ENCODE measurements around the gene ECE1.
"Not testable (repeated sequence)": the region's sequence is repeated elsewhere in the genome, so short reads cannot be mapped to it uniquely, and the experiment has no call there.

ECE1 gene

GRCh38 chr1:21225065-21225464 is 65.2 kb downstream of the ECE1 start:
- no peak for DNase-seq (ENCODE audit: low spot score)

DNA sequence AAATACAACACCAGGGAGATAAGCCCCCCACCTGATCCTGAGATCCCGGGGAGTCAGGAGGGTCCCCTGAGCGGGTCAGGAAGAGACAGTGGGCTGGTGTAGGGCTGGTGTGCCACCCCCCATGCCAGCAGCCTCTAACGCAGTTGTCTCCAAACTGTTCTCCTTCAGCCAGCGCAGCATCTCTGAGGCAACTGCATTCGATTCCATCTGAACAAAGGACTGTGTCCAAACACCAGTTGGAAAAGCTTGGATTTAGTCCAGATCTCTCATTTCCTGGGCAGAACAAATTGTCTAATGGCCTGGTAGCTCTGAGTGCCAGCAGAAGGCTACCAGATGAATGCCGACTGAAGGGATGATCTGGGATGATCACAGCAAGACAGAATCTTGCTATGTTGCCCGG is 69.4 kb downstream of the ECE1 start:
- DNase-seq (ENCODE audit: low spot score) = no peak

DNA sequence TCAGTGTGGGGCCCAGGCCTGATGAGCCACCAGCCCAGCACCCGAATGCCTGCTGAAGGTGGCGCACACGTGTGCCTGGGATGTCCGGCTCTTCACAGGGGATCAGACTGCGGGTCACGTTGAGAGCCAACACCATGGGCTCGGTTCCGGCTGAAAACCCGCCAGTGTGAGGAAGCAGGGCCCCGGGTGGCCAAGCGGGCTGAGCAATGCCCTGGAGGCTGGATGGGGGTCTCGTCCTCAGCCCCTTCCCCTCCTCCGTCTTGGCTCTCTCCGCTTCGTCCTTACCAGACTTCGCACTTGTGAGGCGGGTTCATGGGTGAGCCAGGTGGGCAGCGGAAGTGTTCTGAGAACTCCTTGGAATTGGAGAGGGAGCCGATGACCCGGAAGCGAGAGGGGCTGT is 70.6 kb downstream of the ECE1 start:
- DNase-seq (ENCODE audit: low spot score) = no peak

DNA sequence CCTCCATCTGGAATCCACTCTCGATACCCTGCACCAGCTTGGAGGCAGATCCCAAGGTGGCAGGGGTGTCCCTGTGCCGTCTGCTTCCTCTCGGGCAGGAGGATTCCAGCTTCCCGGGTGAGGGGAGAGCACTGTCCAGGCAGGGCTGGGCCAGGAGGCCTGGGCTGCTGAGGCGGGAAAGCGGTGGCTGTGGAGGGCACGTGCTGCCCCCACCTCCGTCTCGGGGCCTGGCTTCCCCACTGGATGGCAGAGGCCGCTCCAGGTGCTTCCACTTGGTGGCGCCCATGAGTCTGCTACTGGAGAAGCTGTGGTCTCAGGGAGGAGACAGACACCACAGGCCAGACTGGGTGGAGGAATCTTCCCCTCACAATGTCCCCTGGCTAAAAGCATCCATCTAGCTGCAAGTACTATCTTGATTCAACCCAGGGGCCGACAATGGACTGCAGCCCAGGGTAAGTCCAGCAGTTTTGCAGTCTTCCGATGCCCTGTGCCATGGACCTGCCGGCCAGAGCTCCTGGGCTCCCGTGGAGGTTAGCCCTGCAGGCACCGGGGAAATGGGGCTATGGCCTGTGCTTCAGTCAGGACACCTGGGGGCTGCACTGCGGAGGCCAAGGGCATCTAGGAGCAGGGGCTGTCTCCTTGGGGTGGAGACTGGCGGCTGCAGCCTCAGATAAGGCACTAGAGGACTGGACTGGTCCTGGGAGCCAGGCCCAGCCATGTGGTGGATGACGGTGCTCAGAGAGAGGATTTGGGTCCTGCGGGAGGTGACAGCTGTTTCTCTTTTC is 72.3 kb downstream of the ECE1 start:
- DNase-seq (ENCODE audit: low spot score) = peak; percentile 42

- peak; percentile 76 for DNase-seq (ENCODE audit: low spot score)
Observed at GRCh38 chr1:21216835-21217811, 73.1 kb downstream of the ECE1 start.

- no peak for DNase-seq (ENCODE audit: low spot score)
Observed at GRCh38 chr1:21212126-21212525, 78.1 kb downstream of the ECE1 start.

- peak; percentile 53 for DNase-seq (ENCODE audit: low spot score)
Observed at GRCh38 chr1:21208137-21208700, 82.0 kb downstream of the ECE1 start.

DNA sequence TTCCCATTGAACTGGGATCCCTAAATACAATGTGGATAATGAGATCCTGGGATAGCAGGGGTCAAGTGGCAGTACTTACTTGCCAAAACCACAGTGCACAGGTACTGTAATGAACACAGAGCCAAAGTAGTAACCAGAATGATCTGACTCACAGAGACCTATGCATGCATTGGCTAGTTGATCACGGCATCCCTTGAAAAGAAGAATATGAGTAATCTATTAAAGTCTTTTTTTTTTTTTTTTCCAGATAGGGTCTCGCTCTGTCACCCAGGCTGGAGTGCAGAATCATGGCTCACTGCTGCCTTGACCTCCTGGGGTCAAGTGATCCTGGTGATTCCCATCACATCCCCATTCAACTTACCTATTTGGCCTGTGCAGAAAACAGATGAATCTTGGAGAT is 84.1 kb downstream of the ECE1 start:
- peak; percentile 53 for DNase-seq (ENCODE audit: low spot score)

DNA sequence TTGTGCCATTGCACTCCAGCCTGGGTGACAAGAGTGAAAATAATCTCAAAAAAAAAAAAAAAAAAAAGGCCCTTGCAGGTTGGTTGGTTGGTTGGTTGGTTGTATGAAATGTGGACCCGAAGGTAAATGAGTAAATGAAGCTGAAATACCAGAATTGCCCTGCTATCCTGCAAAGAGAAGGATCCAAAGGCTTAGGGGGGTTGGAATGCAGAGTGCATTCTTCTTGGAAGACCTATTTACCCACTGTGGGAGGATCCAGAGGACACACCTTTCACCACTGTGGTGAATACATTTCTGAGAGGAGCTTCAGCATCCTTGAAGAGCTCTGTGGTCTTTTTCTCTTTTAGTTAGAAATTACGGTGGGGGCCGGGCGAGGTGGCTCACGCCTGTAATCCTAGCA is 84.8 kb downstream of the ECE1 start:
- DNase-seq (ENCODE audit: low spot score) = no peak

- no peak for DNase-seq (ENCODE audit: low spot score)
Observed at GRCh38 chr1:21201650-21202049, 88.6 kb downstream of the ECE1 start.

GRCh38 chr1:21201238-21201637 is 89.0 kb downstream of the ECE1 start:
- DNase-seq (ENCODE audit: low spot score) = not testable (repeated sequence)

GRCh38 chr1:21200767-21201166 is 89.5 kb downstream of the ECE1 start:
- no peak for DNase-seq (ENCODE audit: low spot score)

DNA sequence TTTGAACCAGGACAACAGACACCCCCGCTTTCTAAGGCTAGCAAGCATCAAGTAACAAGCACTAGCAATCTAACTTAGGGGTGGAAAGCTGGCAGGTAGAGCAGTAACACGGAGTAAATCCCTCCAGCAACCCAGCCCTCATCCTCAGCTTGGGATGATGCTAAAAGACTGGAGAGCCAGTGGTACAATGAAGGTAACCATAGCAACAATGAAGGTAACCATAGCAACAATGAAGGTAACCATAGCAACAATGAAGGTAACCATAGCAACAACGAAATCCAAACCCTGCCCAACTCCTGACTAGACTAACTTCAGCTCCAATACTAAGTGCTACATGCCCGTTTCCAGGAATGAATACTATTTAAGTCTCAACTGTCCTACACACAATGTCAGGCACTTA is 91.3 kb downstream of the ECE1 start:
- no peak for DNase-seq (ENCODE audit: low spot score)

DNA sequence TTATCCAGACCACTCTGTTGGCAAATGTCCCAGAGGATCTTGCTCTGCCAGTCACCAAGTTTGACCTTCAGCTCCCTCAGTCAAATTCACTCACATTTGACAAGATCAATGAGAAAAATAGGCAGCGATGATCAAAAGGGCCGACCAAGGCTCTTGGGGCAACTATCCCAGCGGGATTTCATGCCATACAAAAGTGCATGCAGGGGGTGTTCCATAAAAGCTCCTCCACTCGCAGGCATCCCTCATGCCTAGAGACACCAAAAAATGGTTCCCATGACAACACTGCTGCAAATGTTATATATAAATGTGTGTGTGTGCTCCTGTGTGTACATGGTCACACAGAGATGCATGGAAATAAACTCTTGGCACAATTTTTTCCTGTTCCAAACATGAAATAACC is 97.4 kb downstream of the ECE1 start:
- DNase-seq (ENCODE audit: low spot score) = no peak

DNA sequence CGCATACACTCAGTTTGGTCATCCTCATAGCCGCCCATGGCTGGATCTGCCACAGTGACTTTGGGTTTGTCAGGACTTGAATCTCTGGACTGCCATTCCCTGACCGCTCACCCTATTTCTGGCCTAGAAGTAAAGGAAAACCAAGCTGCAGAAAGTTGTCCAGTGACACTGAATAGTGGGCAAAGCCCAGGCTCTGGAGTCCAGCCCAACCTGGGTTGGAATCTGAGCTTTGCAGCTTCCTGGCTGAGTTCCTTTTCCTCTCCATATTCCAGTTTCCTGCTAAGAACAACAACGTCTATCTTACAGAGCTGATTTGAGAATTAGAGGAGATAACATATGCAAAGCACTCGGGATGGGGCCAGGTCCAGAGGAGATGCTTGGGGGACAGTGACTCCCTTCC is 98.0 kb downstream of the ECE1 start:
- DNase-seq (ENCODE audit: low spot score) = no peak

DNA sequence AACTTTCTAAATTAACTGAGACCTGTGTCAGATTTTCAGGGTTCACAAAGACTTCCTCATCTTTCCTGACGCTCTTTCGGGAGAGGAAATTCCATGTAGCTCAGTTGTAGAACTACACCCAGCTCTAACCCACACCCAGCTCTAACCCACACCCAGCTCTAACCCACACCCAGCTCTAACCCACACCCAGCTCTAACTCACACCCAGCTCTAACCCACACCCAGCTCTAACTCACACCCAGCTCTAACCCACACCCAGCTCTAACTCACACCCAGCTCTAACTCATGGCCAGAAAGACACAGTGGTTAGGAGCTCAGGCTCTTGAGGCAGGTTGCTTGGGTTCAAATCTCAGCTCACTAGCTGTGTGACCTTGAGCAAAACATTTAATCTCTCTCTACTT is 99.5 kb downstream of the ECE1 start:
- not testable (repeated sequence) for DNase-seq (ENCODE audit: low spot score)

DNA sequence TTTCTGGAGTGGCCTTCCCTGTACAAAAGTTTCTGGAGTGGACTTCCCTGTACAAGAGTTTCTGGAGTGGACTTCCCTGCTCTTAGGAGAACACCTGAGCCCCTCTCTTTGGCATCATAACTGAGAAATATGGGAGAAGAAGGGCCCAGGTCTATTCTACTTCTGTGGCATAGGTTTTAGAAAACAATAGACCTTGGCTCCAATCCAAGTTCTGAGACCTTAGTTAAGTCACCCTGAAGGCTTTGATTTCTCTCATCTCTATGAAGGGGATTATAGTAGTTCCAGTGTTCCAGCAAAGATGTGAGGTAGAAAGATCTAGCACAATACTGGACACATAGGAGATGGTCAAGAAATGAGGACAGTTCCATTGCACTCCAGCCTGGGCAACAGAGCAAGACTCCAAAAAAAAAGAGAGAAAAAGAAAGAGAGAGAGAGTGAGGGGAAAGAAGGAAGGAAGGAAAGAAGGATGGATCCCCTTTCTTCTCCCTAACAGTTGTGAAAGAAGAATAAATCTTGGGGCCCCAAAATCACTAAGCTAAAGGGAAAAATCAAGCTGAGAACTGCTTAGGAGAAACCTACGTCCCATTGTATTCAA is 100.3 kb downstream of the ECE1 start:
- DNase-seq (ENCODE audit: low spot score) = no peak

- no peak for DNase-seq (ENCODE audit: low spot score)
Observed at GRCh38 chr1:21189421-21189820, 100.8 kb downstream of the ECE1 start.

DNA sequence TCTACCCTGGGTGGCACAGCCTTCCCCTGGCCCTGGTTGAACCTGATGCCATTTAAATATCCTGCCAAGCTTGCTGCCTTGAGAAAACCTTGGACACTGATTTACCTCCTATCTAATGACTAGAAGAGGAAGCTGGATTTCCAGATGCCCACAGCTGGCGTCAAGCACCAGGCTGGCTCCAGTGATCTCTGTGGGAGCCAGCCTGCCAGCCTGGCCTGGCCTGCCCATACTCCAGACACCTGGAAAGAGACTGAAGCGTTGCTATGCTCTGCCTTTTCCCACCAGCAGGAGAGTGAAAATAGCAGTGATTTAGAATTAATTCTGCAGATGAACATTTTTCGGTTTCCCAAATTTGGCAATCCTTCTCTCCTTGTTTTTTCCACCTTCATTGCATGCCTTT is 102.0 kb downstream of the ECE1 start:
- no peak for DNase-seq (ENCODE audit: low spot score)

- no peak for DNase-seq (ENCODE audit: low spot score)
Observed at GRCh38 chr1:21185221-21185731, 105.0 kb downstream of the ECE1 start.

DNA sequence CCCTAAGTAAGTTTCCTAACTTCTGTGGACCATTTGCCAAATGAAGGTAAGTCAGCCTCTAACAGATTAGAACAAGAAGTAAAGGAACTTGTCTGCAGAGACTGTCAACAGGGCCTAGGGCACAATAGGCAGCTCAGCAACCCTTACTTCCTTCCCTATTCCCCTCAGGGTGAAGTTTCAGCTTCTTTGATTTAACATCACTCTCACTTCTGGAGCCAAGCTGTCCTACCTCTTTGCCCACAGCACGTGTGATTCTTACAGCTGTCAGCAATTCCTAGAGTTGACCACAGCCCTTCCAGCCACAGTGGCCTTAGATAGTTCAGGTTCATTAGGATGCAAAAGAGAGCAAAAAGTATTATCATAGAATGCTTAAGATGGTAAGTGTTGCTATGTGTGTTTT is 106.0 kb downstream of the ECE1 start:
- DNase-seq (ENCODE audit: low spot score) = no peak

DNA sequence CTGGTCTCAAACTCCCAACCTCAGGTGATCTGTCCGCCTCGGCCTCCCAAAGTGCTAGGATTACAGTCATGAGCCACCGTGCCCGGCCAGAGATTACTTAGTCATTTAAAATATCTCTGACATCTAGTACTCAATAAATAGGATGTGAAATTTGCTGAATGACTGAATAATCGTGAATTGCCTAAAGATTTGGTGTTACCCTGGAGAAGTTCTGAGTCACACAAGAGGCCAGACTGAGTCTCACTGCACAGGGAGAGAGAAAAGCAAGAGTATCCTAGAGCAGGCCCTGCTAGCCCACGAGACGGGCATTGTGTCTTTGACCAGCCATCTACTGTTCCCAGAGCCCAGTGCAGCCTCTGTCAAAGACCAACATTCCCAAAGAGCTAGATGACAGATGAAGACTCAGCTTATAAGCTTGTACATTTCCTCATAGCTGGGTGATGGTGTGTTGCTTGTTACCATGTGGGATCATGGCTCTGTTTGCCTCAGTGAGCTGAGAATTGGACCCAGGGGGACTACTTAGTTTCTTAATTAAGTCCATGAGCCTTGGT is 108.0 kb downstream of the ECE1 start:
- no peak for DNase-seq (ENCODE audit: low spot score)

Measured in activated CD4-positive, alpha-beta T cell treated with anti-CD3 and anti-CD28 coated beads, Interleukin-2, Interleukin-4, amounts not matched to agents 100 ng/mL and 50 ng/mL, durations not matched to agents 16 hours and 8 hours (primary cell).